ENCODE measurements around the gene STIP1. TPM values are rescaled to one million over a fixed set of nuclear protein-coding genes. Genes with fewer than 3 reads are reported as not detected.

STIP1 gene
- total RNA-seq, 1 donor from 2014 or later: 102 TPM

DNA sequence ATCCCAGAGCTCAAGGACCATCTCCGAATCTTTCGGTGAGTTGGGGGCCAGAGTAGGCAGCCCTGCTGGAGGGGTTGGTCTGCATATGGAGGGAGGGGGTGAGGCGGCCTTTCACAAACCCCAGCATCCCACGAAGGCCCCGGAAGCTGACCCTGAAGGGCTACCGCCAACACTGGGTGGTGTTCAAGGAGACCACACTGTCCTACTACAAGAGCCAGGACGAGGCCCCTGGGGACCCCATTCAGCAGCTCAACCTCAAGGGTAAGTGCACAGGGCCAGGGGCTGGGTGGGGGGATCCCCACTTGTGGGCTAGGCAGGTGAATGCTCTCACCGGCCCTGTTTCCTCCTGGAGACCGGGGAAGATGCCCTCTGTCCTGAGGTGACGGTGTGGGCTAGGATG, 33.8 kb downstream of the STIP1 start:
- FAIRE-seq: no peak
- TF ChIP-seq, protein P1, sequence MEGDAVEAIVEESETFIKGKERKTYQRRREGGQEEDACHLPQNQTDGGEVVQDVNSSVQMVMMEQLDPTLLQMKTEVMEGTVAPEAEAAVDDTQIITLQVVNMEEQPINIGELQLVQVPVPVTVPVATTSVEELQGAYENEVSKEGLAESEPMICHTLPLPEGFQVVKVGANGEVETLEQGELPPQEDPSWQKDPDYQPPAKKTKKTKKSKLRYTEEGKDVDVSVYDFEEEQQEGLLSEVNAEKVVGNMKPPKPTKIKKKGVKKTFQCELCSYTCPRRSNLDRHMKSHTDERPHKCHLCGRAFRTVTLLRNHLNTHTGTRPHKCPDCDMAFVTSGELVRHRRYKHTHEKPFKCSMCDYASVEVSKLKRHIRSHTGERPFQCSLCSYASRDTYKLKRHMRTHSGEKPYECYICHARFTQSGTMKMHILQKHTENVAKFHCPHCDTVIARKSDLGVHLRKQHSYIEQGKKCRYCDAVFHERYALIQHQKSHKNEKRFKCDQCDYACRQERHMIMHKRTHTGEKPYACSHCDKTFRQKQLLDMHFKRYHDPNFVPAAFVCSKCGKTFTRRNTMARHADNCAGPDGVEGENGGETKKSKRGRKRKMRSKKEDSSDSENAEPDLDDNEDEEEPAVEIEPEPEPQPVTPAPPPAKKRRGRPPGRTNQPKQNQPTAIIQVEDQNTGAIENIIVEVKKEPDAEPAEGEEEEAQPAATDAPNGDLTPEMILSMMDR (IDR thresholded peaks at IDR 0.05; ENCODE audit: insufficient read depth, low read length, severe bottlenecking): no peak
- DNase-seq (ENCODE audit: low read depth): no peak
- H3K4me3 ChIP-seq (ENCODE audit: low read depth, low read length): no peak overlapping the region
- peaks cover 13% of the 10 kb centered on the region for H3K36me3 ChIP-seq (ENCODE audit: control insufficient read depth, insufficient read depth, low read length)
- no peaks in the 10 kb centered on the region for H3K27me3 ChIP-seq (ENCODE audit: control insufficient read depth, insufficient read depth, low read length)

DNA sequence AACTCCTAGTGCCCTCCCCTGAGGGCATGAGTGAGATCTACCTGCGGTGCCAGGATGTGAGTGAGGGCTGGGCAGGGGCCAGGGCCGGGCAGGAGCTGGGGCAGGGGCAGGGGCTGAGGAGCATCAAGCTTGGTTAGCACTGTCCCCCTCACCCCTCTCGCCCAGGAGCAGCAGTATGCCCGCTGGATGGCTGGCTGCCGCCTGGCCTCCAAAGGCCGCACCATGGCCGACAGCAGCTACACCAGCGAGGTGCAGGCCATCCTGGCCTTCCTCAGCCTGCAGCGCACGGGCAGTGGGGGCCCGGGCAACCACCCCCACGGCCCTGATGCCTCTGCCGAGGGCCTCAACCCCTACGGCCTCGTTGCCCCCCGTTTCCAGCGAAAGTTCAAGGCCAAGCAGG, 34.3 kb downstream of the STIP1 start:
- Histone ChIP-seq H3K4me3 (ENCODE audit: low read depth, low read length) (no peak overlapping the region), H3K36me3 (ENCODE audit: control insufficient read depth, insufficient read depth, low read length) (peaks cover 13% of the 10 kb centered on the region), H3K27me3 (ENCODE audit: control insufficient read depth, insufficient read depth, low read length) (no peaks in the 10 kb centered on the region)
- TF ChIP-seq, protein P1 (IDR thresholded peaks at IDR 0.05; ENCODE audit: insufficient read depth, low read length, severe bottlenecking): no peak
- FAIRE-seq (no peak), DNase-seq (ENCODE audit: low read depth) (no peak)

DNA sequence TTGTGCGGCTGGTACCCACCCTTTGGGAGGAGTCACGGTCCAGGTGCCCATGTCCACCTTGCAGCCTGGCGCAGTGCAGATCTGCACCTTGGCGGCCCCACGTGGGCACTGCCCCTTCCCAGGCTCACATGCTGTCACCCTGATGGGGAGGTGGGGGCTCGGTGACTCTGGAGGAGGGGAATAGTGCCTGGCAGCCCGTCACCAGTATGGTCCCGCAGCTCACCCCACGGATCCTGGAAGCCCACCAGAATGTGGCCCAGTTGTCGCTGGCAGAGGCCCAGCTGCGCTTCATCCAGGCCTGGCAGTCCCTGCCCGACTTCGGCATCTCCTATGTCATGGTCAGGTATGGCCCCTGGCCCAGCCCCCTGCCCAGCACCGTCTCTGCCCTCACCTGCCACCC, 34.8 kb downstream of the STIP1 start:
- no peak overlapping the region for H3K4me3 ChIP-seq (ENCODE audit: low read depth, low read length)
- no peak for DNase-seq (ENCODE audit: low read depth)
- TF ChIP-seq, protein P1 (IDR thresholded peaks at IDR 0.05; ENCODE audit: insufficient read depth, low read length, severe bottlenecking): no peak
- FAIRE-seq: no peak
- peaks cover 13% of the 10 kb centered on the region for H3K36me3 ChIP-seq (ENCODE audit: control insufficient read depth, insufficient read depth, low read length)
- H3K27me3 ChIP-seq (ENCODE audit: control insufficient read depth, insufficient read depth, low read length): no peaks in the 10 kb centered on the region

DNA sequence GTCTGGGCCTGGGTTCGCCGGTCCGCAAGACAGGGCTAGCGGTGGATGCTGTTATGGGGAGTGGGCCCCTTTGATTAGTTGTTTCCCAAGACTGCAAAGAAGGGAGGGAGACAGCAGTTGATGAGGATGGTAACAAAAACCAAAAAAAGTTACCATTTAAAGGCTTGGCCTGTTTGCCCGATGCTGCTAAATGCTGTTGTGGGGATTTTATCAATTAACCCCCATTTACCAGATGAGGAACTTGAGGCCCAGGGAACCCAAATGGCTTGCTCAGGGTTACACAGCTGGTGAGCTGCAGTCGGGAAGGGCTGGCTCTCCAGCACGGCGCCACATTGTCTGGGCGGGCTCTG, 36.7 kb downstream of the STIP1 start:
- FAIRE-seq: no peak
- TF ChIP-seq, protein P1 (IDR thresholded peaks at IDR 0.05; ENCODE audit: insufficient read depth, low read length, severe bottlenecking): no peak
- H3K4me3 ChIP-seq (ENCODE audit: low read depth, low read length): no peak overlapping the region
- peaks cover 13% of the 10 kb centered on the region for H3K36me3 ChIP-seq (ENCODE audit: control insufficient read depth, insufficient read depth, low read length)
- H3K27me3 ChIP-seq (ENCODE audit: control insufficient read depth, insufficient read depth, low read length): no peaks in the 10 kb centered on the region
- no peak for DNase-seq (ENCODE audit: low read depth)

DNA sequence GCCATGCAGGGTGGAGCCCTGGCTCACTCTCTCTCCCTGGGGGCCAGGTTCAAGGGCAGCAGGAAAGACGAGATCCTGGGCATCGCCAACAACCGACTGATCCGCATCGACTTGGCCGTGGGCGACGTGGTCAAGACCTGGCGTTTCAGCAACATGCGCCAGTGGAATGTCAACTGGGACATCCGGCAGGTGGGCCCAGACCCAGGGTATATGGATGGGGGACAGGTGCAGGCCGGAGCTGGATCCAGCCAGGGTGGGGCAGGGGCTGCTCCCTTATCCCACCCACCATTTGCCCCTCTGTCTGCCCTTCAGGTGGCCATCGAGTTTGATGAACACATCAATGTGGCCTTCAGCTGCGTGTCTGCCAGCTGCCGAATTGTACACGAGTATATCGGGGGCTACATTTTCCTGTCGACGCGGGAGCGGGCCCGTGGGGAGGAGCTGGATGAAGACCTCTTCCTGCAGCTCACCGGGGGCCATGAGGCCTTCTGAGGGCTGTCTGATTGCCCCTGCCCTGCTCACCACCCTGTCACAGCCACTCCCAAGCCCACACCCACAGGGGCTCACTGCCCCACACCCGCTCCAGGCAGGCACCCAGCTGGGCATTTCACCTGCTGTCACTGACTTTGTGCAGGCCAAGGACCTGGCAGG, 37.2 kb downstream of the STIP1 start:
- peaks cover 13% of the 10 kb centered on the region for H3K36me3 ChIP-seq (ENCODE audit: control insufficient read depth, insufficient read depth, low read length)
- H3K4me3 ChIP-seq (ENCODE audit: low read depth, low read length): no peak overlapping the region
- TF ChIP-seq, protein P1 (IDR thresholded peaks at IDR 0.05; ENCODE audit: insufficient read depth, low read length, severe bottlenecking): no peak
- DNase-seq (ENCODE audit: low read depth) (no peak), FAIRE-seq (no peak)
- no peaks in the 10 kb centered on the region for H3K27me3 ChIP-seq (ENCODE audit: control insufficient read depth, insufficient read depth, low read length)

All from bronchial epithelial cell (primary cell).